Chondrocyte (in vitro differentiated cells): Measurements from ENCODE around the gene MCAM. TPM values are rescaled to one million over a fixed set of nuclear protein-coding genes. Genes with fewer than 3 reads are reported as not detected.

ENCODE experiments used
- DNase-seq: peaks from one replicate; pipeline ENCODE4 v3.0.0; 2021; ENCODE audit warnings: mixed read lengths, low spot score
- H3K27ac Mint-ChIP-seq: one replicate; pipeline ENCODE4 v1.8.0; 2021; ENCODE audit warnings: mild to moderate bottlenecking, moderate library complexity, mixed read lengths; ENCODE audit not compliant: unreplicated experiment
- H3K27me3 Mint-ChIP-seq: 2 replicates; pipeline ENCODE4 v1.8.0; 2021; ENCODE audit warnings: low read depth, mixed read lengths
- H3K36me3 Mint-ChIP-seq: 2 replicates; pipeline ENCODE4 v1.8.0; 2021; ENCODE audit warnings: low read depth, mixed read lengths
- H3K4me1 Mint-ChIP-seq: 2 replicates; pipeline ENCODE4 v1.8.0; 2021; ENCODE audit warnings: low read depth, mild to moderate bottlenecking, mixed read lengths
- H3K4me3 Mint-ChIP-seq: one replicate; pipeline ENCODE4 v1.8.0; 2021; ENCODE audit warnings: mild to moderate bottlenecking, moderate library complexity, mixed read lengths; ENCODE audit not compliant: unreplicated experiment
- H3K9me3 Mint-ChIP-seq: 2 replicates; pipeline ENCODE4 v1.8.0; 2021; ENCODE audit warnings: low read depth, mixed read lengths
- long read RNA-seq: library from polyadenylated mRNA; stranded (forward); transcript quantifications from one replicate; pipeline ENCODE4 v2.0.0, GENCODE V29; 2021
- total RNA-seq: library from RNA; stranded (reverse); gene quantifications from 3 replicates; pipeline ENCODE4 v1.2.1, GENCODE V29; 2021
- TF ChIP-seq, protein P1 (sequence below): fragments of 200-600 bp; sonication (generic); IDR thresholded peaks from 2 replicates; pipeline ENCODE4 v1.5.0; 2021; ENCODE audit warnings: antibody characterized with exemption, mild to moderate bottlenecking, moderate library complexity

The MCAM gene
- total RNA-seq: 170 to 527 TPM (median 509 TPM) in 3 replicates
- long read RNA-seq, transcript MCAM-201 (16 exons, 3,313 nt): major isoform, 496 of 775 reads
- long read RNA-seq, partial matches to known transcripts: 108 of 775 reads
- long read RNA-seq, other reads (novel, unspliced or antisense): 169 of 775 reads

DNA sequence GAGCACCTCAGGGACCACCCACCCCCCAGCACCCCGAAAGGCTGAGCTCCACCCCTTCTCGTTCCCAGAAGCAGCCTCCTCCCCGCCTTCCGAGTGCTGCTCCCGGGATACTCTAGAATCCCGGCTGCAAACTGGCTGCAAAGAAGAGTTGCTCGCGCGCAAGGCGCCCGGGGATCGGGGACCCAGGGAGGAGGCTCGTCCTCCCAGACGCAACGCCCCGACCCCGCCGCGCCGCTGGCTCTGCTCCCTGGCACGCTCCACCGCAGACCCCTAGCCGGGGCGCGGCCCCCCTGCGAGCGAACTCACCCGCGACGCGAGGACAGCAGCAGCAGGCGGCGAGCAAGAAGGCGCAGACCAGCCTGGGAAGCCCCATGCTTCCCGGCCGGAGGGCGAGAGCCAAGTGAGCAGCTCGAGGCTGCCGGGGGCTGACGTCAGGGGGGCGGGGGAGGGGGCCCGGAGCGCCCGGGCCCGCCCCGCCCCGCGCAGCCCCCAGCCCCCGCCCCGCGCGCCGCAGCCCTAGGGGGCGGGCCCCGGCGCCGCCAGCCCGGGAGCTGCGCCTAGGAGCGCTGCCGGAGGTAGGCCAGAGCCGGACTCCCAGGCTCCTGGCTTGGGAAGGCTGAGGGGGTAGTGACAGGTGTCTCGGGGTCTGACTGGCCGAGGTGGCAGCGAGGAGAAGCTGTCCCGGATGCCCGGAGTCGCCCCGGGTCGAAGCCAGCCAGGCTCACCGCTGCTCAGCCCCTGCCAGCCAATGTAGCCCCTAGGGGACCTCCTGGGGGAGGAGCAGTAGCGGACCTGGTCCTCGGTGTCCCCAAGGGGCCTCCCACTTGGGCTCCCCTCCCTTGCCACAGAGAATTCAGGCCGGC, at the start of gene MCAM:
TSS of gene MCAM (minus strand) at position 402 of the 863 bp plus-strand sequence. CDS start at position 373, 29 bp downstream.
- Mint-ChIP-seq H3K9me3 (no peaks in the 10 kb centered on the region), H3K4me3 (peak within 1 kb of the TSS; percentile 80), H3K27ac (peak within 1 kb of the TSS; percentile 98), H3K27me3 (no peaks in the 10 kb centered on the region), H3K36me3 (peaks cover 13% of the 10 kb centered on the region), H3K4me1 (peaks cover 57% of the 10 kb centered on the region)
- no peak for DNase-seq
- TF ChIP-seq, protein P1, sequence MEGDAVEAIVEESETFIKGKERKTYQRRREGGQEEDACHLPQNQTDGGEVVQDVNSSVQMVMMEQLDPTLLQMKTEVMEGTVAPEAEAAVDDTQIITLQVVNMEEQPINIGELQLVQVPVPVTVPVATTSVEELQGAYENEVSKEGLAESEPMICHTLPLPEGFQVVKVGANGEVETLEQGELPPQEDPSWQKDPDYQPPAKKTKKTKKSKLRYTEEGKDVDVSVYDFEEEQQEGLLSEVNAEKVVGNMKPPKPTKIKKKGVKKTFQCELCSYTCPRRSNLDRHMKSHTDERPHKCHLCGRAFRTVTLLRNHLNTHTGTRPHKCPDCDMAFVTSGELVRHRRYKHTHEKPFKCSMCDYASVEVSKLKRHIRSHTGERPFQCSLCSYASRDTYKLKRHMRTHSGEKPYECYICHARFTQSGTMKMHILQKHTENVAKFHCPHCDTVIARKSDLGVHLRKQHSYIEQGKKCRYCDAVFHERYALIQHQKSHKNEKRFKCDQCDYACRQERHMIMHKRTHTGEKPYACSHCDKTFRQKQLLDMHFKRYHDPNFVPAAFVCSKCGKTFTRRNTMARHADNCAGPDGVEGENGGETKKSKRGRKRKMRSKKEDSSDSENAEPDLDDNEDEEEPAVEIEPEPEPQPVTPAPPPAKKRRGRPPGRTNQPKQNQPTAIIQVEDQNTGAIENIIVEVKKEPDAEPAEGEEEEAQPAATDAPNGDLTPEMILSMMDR: no peak

DNA sequence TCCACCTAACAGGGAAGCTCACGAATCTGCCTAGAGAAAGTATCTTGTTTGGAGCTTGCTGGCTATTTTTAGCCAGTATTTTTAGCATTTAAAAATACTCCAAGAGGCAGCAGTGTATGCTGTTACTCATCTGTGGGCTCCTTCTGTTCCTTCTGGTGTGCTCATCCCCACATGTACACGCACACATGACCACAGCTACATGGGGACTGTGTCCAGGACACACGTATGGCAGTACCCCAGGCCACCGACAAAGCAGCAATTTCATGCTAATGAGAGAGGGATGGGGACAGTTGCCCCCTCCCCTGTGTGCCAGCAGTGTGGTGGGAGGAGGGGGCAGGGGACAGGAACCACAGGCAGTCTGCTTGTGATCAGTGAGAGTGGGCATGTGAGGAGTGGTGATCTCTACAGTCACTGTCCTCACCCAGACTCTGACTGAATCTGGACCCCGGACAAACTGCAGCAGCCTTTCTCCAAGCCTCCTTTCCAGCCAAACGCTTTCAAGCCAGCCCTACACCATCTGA, 48.2 kb upstream of the MCAM start:
- H3K4me1 Mint-ChIP-seq: peaks cover 48% of the 10 kb centered on the region
- H3K27me3 Mint-ChIP-seq: peaks cover 4% of the 10 kb centered on the region
- H3K9me3 Mint-ChIP-seq: no peaks in the 10 kb centered on the region
- peak overlapping the region; percentile 63 for H3K27ac Mint-ChIP-seq
- TF ChIP-seq, protein P1: no peak
- H3K4me3 Mint-ChIP-seq: peak overlapping the region; percentile 73
- DNase-seq: no peak
- H3K36me3 Mint-ChIP-seq: no peaks in the 10 kb centered on the region

GRCh38 chr11:119363851-119364590, 47.1 kb upstream of the MCAM start:
- peak; percentile 65 for DNase-seq
- Mint-ChIP-seq H3K4me3 (peak overlapping the region; percentile 73), H3K27ac (no peak overlapping the region), H3K27me3 (peaks cover 2% of the 10 kb centered on the region), H3K9me3 (no peaks in the 10 kb centered on the region), H3K4me1 (peaks cover 52% of the 10 kb centered on the region), H3K36me3 (peaks cover 1% of the 10 kb centered on the region)
- TF ChIP-seq, protein P1: no peak

DNA sequence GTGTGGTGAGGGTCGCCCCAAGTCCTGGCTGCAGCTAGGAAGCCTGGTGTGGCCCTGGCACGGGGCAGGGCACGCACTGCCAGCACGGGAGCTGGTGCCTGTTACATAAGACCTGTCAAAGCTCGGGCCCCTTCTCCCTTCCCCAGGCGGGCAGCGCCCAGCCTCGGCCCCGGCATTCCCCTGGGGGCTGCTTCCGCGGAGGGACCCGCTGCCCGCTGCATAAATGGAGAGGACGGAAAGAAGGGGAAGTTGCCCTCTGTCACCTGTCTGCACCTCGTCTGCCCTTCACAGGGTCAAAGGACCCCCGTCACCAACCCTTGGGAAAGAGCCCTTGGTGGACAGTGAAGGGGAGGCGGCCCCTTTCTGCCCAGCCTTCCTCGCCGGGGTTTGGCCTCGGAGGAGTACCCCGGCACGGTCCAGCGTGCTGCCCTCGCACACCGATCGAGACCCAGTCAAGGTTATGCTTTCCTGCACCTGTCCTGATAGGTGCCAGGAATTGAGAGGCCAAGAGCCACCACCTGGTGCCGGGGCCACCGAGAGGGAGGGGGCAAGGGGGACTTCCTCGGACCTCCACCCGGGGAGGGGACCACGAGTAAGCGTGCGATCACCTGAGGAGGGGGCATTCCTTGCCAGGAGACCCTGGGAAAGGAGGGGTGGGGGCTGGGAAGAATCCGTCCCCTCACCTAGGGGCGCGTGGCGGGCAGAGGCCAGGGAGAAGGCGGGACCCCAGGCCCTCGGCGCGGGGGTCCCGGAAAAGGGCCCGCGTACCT, 46.3 kb upstream of the MCAM start:
- Mint-ChIP-seq H3K36me3 (peaks cover 4% of the 10 kb centered on the region), H3K9me3 (no peaks in the 10 kb centered on the region), H3K4me3 (peak overlapping the region; percentile 55), H3K27ac (peak overlapping the region; percentile 12), H3K4me1 (peaks cover 49% of the 10 kb centered on the region), H3K27me3 (peaks cover 2% of the 10 kb centered on the region)
- peak; percentile 81 for DNase-seq
- TF ChIP-seq, protein P1: no peak
